GM23248 (cell line): Measurements from ENCODE around the gene SHISA5. TPM values are rescaled to one million over a fixed set of nuclear protein-coding genes. Genes with fewer than 3 reads are reported as not detected.

ENCODE experiments used
- DNase-seq: peaks from one replicate; pipeline ENCODE4 v3.0.0-alpha.2; 2015
- H2AFZ ChIP-seq: fragments of 200-600 bp; sonication (generic); 2 replicates; pipeline ENCODE4 v1.6.1; 2016; ENCODE audit warnings: antibody characterized with exemption
- H3F3A ChIP-seq: fragments of 200-600 bp; sonication (generic); 2 replicates; pipeline ENCODE4 v1.6.1; 2016; ENCODE audit warnings: mild to moderate bottlenecking, antibody characterized with exemption, mixed run types; ENCODE audit not compliant: insufficient read depth
- H3K27ac ChIP-seq: fragments of 200-600 bp; sonication (generic); 2 replicates; pipeline ENCODE4 v1.5.1; 2016; ENCODE audit warnings: mild to moderate bottlenecking
- H3K27me3 ChIP-seq: fragments of 200-600 bp; sonication (generic); replicated peaks from 2 replicates; pipeline ENCODE4 v1.6.1; 2016; ENCODE audit warnings: mild to moderate bottlenecking; ENCODE audit not compliant: insufficient read depth
- H3K36me3 ChIP-seq: fragments of 200-600 bp; sonication (generic); 2 replicates; pipeline ENCODE4 v1.6.1; 2016; ENCODE audit warnings: low read depth, mild to moderate bottlenecking
- H3K4me1 ChIP-seq: fragments of 200-600 bp; sonication (generic); 2 replicates; pipeline ENCODE4 v1.6.1; 2016; ENCODE audit warnings: mild to moderate bottlenecking; ENCODE audit not compliant: insufficient read depth
- H3K4me2 ChIP-seq: fragments of 200-600 bp; sonication (generic); one replicate; pipeline ENCODE4 v1.6.1; 2016; ENCODE audit warnings: mild to moderate bottlenecking; ENCODE audit not compliant: unreplicated experiment
- H3K4me3 ChIP-seq: fragments of 200-600 bp; sonication (generic); 2 replicates; pipeline ENCODE4 v1.5.1; 2016; ENCODE audit warnings: mild to moderate bottlenecking
- H3K79me2 ChIP-seq: fragments of 200-600 bp; sonication (generic); 2 replicates; pipeline ENCODE4 v1.6.1; 2016; ENCODE audit warnings: mild to moderate bottlenecking; ENCODE audit not compliant: insufficient read depth
- H3K9ac ChIP-seq: fragments of 200-600 bp; sonication (generic); 2 replicates; pipeline ENCODE4 v1.6.1; 2016; ENCODE audit warnings: mild to moderate bottlenecking
- H3K9me2 ChIP-seq: fragments of 200-600 bp; sonication (generic); 2 replicates; pipeline ENCODE4 v1.6.1; 2016; ENCODE audit warnings: mixed run types, mild to moderate bottlenecking, moderate library complexity; ENCODE audit not compliant: insufficient read depth
- H3K9me3 ChIP-seq: fragments of 200-600 bp; sonication (generic); one replicate; pipeline ENCODE4 v1.6.1; 2017; ENCODE audit warnings: low read depth
- H4K20me1 ChIP-seq: fragments of 200-600 bp; sonication (generic); 2 replicates; pipeline ENCODE4 v1.6.0; 2016; ENCODE audit not compliant: insufficient read depth
- EZH2 ChIP-seq: fragments of 200-600 bp; sonication (generic); IDR thresholded peaks from 2 replicates; pipeline ENCODE4 v1.6.1; 2018; ENCODE audit warnings: antibody characterized with exemption, mild to moderate bottlenecking; ENCODE audit not compliant: insufficient read depth, poor library complexity, severe bottlenecking
- EZH2phosphoT487 ChIP-seq: fragments of 200-600 bp; sonication (generic); IDR thresholded peaks from 2 replicates; pipeline ENCODE4 v1.6.1; 2018; ENCODE audit warnings: antibody characterized with exemption, moderate library complexity, mild to moderate bottlenecking, low read depth; ENCODE audit not compliant: insufficient read depth
- WGBS, 2 experiments: methylation state at CpG; one replicate each; pipeline ENCODE4 v1.1.6; 2015 to 2017; ENCODE audit warnings: low lambda C conversion rate in 2 of 2, low coverage in 1 of 2; ENCODE audit errors: missing lambda C conversion rate in 2 of 2; 5-methylcytosine and 5-hydroxymethylcytosine counted together
- in situ Hi-C: fragments of 300-500 bp; cut with MboI; formaldehyde crosslinking; loops from 2 replicates; pipeline ENCODE4 v1.15.0; 2020
- polyA plus RNA-seq: library from polyadenylated mRNA; unstranded; fragments of >200 nt; fragmentation: Nextera tagmentation; extraction: Ambion mirVana; gene quantifications from 2 replicates; pipeline ENCODE4 v1.2.1, GENCODE V29; 2016
- total RNA-seq: library from RNA; depleted of rRNA; stranded (reverse); fragments of >200 nt; shearing (Covaris generic); gene quantifications from 2 replicates; pipeline ENCODE4 v1.2.3, GENCODE V29; 2014

The SHISA5 gene
- total and polyA plus RNA-seq, 2 experiments from 2014 or later, result 153 to 215 TPM

- DNase-seq, result peak; percentile 87
- H2AFZ ChIP-seq, result peak overlapping the region; percentile 77
- TF ChIP-seq EZH2 (no peak), EZH2phosphoT487 (no peak)
Observed at GRCh38 chr3:48503401-48504050, 448 bp downstream of the SHISA5 start.

DNA sequence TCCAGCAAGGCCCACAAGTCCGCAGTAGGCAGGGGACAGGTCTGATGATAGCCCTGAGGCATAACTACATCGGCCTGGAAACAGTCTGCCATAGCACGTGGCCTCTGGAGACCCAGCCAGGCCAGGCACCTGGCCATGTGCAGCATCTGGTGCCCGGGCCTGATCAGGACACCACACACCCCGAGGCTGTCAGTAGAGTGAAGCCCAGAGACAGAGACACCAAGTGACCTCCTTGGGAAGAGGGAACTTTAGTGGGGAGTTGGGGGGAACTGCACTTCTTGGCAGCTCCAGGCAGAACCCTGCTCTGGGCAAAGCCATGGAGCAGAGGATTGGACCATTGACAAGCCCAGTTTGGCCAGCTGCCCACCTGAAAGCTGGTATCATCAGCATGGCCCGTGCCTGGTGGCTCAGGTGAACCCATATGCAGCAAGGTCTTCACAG, 1.2 kb downstream of the SHISA5 start:
- TF ChIP-seq EZH2phosphoT487, result no peak
- no peak for TF ChIP-seq EZH2
- no peaks in the 10 kb centered on the region for H3K9me3 ChIP-seq
- peak overlapping the region; percentile 86; the same call in 1 of the 2 replicates for H3K9ac ChIP-seq
- no peaks in the 10 kb centered on the region for H3K36me3 ChIP-seq
- H3K79me2 ChIP-seq, result peaks cover 18% of the 10 kb centered on the region
- H3K4me3 ChIP-seq, result peak overlapping the region; percentile 79
- in situ Hi-C loops, result no loop called here
- peak overlapping the region; percentile 83 for H3K4me2 ChIP-seq
- H2AFZ ChIP-seq, result no peak overlapping the region
- H4K20me1 ChIP-seq, result no peaks in the 10 kb centered on the region
- H3K27me3 ChIP-seq, result no peaks in the 10 kb centered on the region
- H3K27ac ChIP-seq, result peak overlapping the region; percentile 63
- DNase-seq, result peak; percentile 32
- no peaks in the 10 kb centered on the region for H3K9me2 ChIP-seq
- peaks cover 11% of the 10 kb centered on the region for H3F3A ChIP-seq
- WGBS, 2 experiments, result 15 to 16% methylated on average over 6 of the region's 6 CpGs
- H3K4me1 ChIP-seq, result peaks cover 14% of the 10 kb centered on the region

More at GRCh38 chr3:48503401-48504050, 448 bp downstream of the SHISA5 start:
- Histone ChIP-seq H3K9ac (peak overlapping the region; percentile 86), H3F3A (peaks cover 11% of the 10 kb centered on the region), H3K79me2 (peaks cover 18% of the 10 kb centered on the region), H4K20me1 (no peaks in the 10 kb centered on the region), H3K27me3 (no peaks in the 10 kb centered on the region), H3K9me3 (no peaks in the 10 kb centered on the region), H3K4me2 (peak overlapping the region; percentile 83), H3K4me3 (peak overlapping the region; percentile 79), H3K9me2 (no peaks in the 10 kb centered on the region), H3K27ac (peak overlapping the region; percentile 63), H3K4me1 (peaks cover 18% of the 10 kb centered on the region), H3K36me3 (no peaks in the 10 kb centered on the region)
- WGBS, 2 experiments, result 4 to 5% methylated on average over 13 to 26 of the region's 26 CpGs
- in situ Hi-C loops, result no loop called here

- in situ Hi-C loops, result no loop called here
- Histone ChIP-seq H2AFZ (no peak overlapping the region), H3K4me2 (no peak overlapping the region), H3K9me3 (no peaks in the 10 kb centered on the region), H3F3A (peaks cover 11% of the 10 kb centered on the region), H3K4me1 (peaks cover 8% of the 10 kb centered on the region), H3K9me2 (no peaks in the 10 kb centered on the region), H3K36me3 (no peaks in the 10 kb centered on the region), H3K79me2 (peaks cover 18% of the 10 kb centered on the region), H3K4me3 (no peak overlapping the region), H4K20me1 (no peaks in the 10 kb centered on the region), H3K27ac (no peak overlapping the region), H3K27me3 (no peaks in the 10 kb centered on the region), H3K9ac (no peak overlapping the region)
- DNase-seq, result no peak
- WGBS, 2 experiments, result 82 to 88% methylated on average over 5 of the region's 5 CpGs
- TF ChIP-seq EZH2 (no peak), EZH2phosphoT487 (no peak)
Observed at GRCh38 chr3:48502121-48502520, 1.9 kb downstream of the SHISA5 start.

DNA sequence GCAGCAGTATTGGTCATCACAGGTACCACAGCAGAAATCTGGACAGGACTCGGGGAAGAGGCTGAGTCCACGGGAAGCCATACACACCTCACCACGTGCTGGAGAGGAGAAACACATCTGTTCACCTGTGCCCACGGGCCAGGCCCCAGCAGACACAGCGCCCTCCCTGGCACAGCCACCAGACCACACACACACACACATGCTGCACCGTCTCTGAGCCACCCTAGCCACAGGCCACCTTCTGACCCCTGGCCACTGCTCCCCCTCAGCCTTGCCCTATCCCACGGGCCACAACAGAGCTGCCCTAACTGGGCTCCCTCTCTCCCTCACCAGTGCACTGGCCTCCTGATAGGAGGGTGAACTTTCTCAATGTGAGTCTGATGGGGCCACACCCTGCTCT, 2.8 kb downstream of the SHISA5 start:
- no peak overlapping the region for H3K4me2 ChIP-seq
- no peak overlapping the region for H2AFZ ChIP-seq
- H3K9me2 ChIP-seq, result no peaks in the 10 kb centered on the region
- no peaks in the 10 kb centered on the region for H3K27me3 ChIP-seq
- in situ Hi-C loops, result no loop called here
- 67 to 87% methylated on average over 6 to 7 of the region's 7 CpGs for WGBS, 2 experiments
- no peaks in the 10 kb centered on the region for H3K9me3 ChIP-seq
- no peak overlapping the region for H3K27ac ChIP-seq
- H3F3A ChIP-seq, result peaks cover 4% of the 10 kb centered on the region; the same call in 1 of the 2 replicates
- no peak overlapping the region for H3K4me3 ChIP-seq
- H3K9ac ChIP-seq, result no peak overlapping the region
- no peaks in the 10 kb centered on the region; the same call in 1 of the 2 replicates for H3K36me3 ChIP-seq
- TF ChIP-seq EZH2phosphoT487, result no peak
- no peak for TF ChIP-seq EZH2
- H3K79me2 ChIP-seq, result peaks cover 18% of the 10 kb centered on the region
- no peaks in the 10 kb centered on the region for H4K20me1 ChIP-seq
- DNase-seq, result no peak
- H3K4me1 ChIP-seq, result peaks cover 8% of the 10 kb centered on the region
